Left ventricle myocardium superior (tissue), 1 donor: ENCODE measurements around the gene FGF14. TPM values are rescaled to one million over a fixed set of nuclear protein-coding genes. Genes with fewer than 3 reads are reported as not detected.
A peak's percentile ranks its signal among the peaks of the same experiment; 100 is the strongest.
"Not testable (repeated sequence)": the region's sequence is repeated elsewhere in the genome, so short reads cannot be mapped to it uniquely, and the experiment has no call there.

Experiments used
- ATAC-seq: fragments of 200-7000 bp; cut with Tn5 transposase; one replicate; pipeline ENCODE4 v1.9.1; 2020; ENCODE audit warnings: mild to moderate bottlenecking, moderate library complexity
- DNase-seq: peaks from one replicate; pipeline ENCODE4 v3.0.0-alpha.2; 2020
- intact Hi-C: fragments of 100-400 bp; cut with micrococcal nuclease; formaldehyde crosslinking; loops from one replicate; pipeline ENCODE4 v1.11.0; 2022
- total RNA-seq: library from RNA; stranded (reverse); fragmentation: NEBNext Ultra II Directional; extraction: Animal tissue kit (Norgen Biotek cat#: 25700); gene quantifications from one replicate; pipeline ENCODE4 v1.2.1, GENCODE V29; 2021
- donor health status: DM: no; HTN: yes; CAD: no; lungs with severe emphysema.

Gene FGF14
- total RNA-seq, 1 donor from 2014 or later: 3.3 TPM

GRCh38 chr13:101875091-101875490 lies 526.8 kb downstream of the FGF14 start:
- DNase-seq: no peak
- intact Hi-C loops: no loop called here
- ATAC-seq: no peak

- DNase-seq: no peak
- intact Hi-C loops: no loop called here
- no peak for ATAC-seq
These were observed 532.3 kb downstream of the FGF14 start for GRCh38 chr13:101869553-101869952.

- ATAC-seq (peak; percentile 96), DNase-seq (no peak)
- intact Hi-C loops: no loop called here
These were observed 533.0 kb downstream of the FGF14 start for GRCh38 chr13:101868585-101869469.

- no peak for DNase-seq
- no peak for ATAC-seq
- intact Hi-C loops: no loop called here
These were observed 534.8 kb downstream of the FGF14 start for GRCh38 chr13:101866889-101867581.

- DNase-seq: no peak
- ATAC-seq: no peak
- intact Hi-C loops: no loop called here
These were observed 543.0 kb downstream of the FGF14 start for GRCh38 chr13:101858860-101859259.

GRCh38 chr13:101846701-101847100 lies 555.1 kb downstream of the FGF14 start:
- intact Hi-C loops: no loop called here
- DNase-seq: no peak
- ATAC-seq: no peak

- no peak for DNase-seq
- intact Hi-C loops: no loop called here
- ATAC-seq: no peak
These were observed 555.6 kb downstream of the FGF14 start for GRCh38 chr13:101846249-101846648.

GRCh38 chr13:101845245-101846020 lies 556.4 kb downstream of the FGF14 start:
- DNase-seq: no peak
- intact Hi-C loops: no loop called here
- ATAC-seq: no peak

- no peak for ATAC-seq
- intact Hi-C loops: no loop called here
- no peak for DNase-seq
These were observed 560.1 kb downstream of the FGF14 start for GRCh38 chr13:101841698-101842097.

GRCh38 chr13:101838323-101838722 lies 563.5 kb downstream of the FGF14 start:
- intact Hi-C loops: no loop called here
- DNase-seq: no peak
- ATAC-seq: no peak

GRCh38 chr13:101837778-101838177 lies 564.1 kb downstream of the FGF14 start:
- intact Hi-C loops, DNase-seq, ATAC-seq: not testable (repeated sequence)

GRCh38 chr13:101837288-101837687 lies 564.6 kb downstream of the FGF14 start:
- ATAC-seq (no peak), DNase-seq (no peak)
- intact Hi-C loops: no loop called here

GRCh38 chr13:101835920-101836319 lies 565.9 kb downstream of the FGF14 start:
- ATAC-seq (no peak), DNase-seq (no peak)
- intact Hi-C loops: no loop called here

GRCh38 chr13:101833671-101834070 lies 568.2 kb downstream of the FGF14 start:
- ATAC-seq (no peak), DNase-seq (no peak)
- intact Hi-C loops: no loop called here

GRCh38 chr13:101830035-101830434 lies 571.8 kb downstream of the FGF14 start:
- intact Hi-C loops: no loop called here
- ATAC-seq (no peak), DNase-seq (no peak)

- ATAC-seq (no peak), DNase-seq (no peak)
- intact Hi-C loops: no loop called here
These were observed 572.4 kb downstream of the FGF14 start for GRCh38 chr13:101829484-101829883.

- ATAC-seq (no peak), DNase-seq (no peak)
- intact Hi-C loops: no loop called here
These were observed 573.7 kb downstream of the FGF14 start for GRCh38 chr13:101828119-101828518.

- DNase-seq (no peak), ATAC-seq (no peak)
- intact Hi-C loops: no loop called here
These were observed 584.0 kb downstream of the FGF14 start for GRCh38 chr13:101817898-101818297.

- intact Hi-C loops: no loop called here
- no peak for DNase-seq
- ATAC-seq: no peak
These were observed 590.0 kb downstream of the FGF14 start for GRCh38 chr13:101811881-101812280.

GRCh38 chr13:101811284-101811839 lies 590.5 kb downstream of the FGF14 start:
- ATAC-seq (no peak), DNase-seq (no peak)
- intact Hi-C loops: no loop called here
